HG03039 (cell line): ENCODE data around the gene MAP3K20.
"Not testable (repeated sequence)": the region's sequence is repeated elsewhere in the genome, so short reads cannot be mapped to it uniquely, and the experiment has no call there.

Source experiments
- ATAC-seq: cut with Tn5 transposase; IDR thresholded peaks from one replicate; pipeline ENCODE4 v1.9.1; 2021; ENCODE audit warnings: mild to moderate bottlenecking, moderate library complexity; ENCODE audit not compliant: unreplicated experiment

Gene MAP3K20

DNA sequence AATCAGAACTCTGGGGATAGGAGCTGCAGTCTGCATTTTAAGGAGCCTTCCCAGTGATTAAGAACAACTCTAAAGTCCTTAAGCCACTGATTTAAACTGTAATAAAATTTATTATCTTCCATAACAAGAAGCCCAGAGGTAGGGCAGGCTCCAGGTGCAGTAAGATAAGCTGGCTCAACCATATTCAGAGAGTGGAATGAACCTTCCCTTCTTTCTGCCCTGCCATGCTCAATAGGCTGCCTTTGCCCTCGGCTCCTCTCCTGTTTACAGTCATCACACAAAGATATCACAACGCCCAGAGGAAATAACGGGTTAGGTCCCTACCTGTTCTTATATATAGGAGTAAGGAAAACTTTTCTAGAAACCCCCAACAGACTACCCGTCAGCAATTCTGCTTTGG, 188.5 kb downstream of the MAP3K20 start:
- no peak for ATAC-seq

GRCh38 chr2:173264603-173265366, 189.1 kb downstream of the MAP3K20 start:
- ATAC-seq: peak; percentile 93

- no peak for ATAC-seq
Measured at GRCh38 chr2:173271135-173271534, 195.5 kb downstream of the MAP3K20 start.

- no peak for ATAC-seq
Measured at GRCh38 chr2:173271825-173272224, 196.2 kb downstream of the MAP3K20 start.

DNA sequence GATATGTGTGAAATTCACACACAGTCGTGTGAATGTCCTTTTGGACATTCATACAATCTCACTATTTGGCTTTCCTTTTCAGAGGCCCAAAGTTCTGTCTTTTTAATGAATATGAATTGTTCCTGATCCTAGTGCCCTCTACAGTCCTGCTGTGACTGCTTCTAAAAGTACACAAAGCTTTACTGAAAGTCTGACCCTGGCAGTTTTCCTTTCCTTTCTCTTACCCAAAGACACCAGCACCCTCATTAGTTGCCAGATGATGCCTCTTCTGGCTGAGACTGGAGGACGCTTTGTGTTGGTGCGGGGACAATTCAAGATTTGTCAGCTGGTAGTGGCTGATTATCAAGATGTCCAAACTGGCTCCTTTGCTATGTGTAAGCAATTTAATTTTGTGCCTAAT, 197.2 kb downstream of the MAP3K20 start:
- ATAC-seq: no peak

GRCh38 chr2:173278794-173279526, 203.3 kb downstream of the MAP3K20 start:
- no peak for ATAC-seq

DNA sequence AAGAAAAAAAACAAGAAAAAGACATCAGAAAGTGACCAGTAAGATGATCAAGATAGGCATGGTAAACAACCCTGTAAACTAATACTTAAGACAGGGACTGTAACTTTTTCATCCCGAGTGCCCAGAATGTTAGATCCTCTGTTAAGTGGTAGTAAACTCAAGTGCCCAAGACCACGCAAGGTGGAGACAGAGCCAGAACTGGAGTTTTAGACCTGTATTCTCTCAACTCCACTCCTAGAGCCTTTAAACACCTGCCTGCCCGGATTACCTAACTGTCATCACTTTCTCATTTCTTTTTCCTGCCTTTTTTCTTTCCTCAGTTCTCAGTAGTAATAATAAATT, 203.9 kb downstream of the MAP3K20 start:
- ATAC-seq: no peak

DNA sequence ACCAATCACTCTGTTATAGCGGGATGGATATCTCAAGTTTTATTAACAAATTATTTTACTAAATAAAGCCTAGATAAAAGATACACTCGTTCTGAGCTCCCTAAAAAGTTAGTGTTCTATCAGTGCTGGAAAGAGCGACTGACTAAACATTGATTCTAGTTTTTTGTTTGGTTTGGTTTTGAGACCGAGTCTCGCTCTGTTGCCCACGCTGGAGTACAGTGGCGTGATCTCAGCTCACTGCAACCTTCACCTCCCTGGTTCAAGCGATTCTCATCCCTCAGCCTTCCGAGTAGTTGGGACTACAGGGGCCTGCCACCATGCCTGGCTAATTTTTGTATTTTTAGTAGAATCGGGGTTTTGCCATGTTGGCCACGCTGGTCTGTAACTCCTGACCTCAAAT, 205.2 kb downstream of the MAP3K20 start:
- ATAC-seq: no peak

GRCh38 chr2:173281898-173282297, 206.3 kb downstream of the MAP3K20 start:
- not testable (repeated sequence) for ATAC-seq

DNA sequence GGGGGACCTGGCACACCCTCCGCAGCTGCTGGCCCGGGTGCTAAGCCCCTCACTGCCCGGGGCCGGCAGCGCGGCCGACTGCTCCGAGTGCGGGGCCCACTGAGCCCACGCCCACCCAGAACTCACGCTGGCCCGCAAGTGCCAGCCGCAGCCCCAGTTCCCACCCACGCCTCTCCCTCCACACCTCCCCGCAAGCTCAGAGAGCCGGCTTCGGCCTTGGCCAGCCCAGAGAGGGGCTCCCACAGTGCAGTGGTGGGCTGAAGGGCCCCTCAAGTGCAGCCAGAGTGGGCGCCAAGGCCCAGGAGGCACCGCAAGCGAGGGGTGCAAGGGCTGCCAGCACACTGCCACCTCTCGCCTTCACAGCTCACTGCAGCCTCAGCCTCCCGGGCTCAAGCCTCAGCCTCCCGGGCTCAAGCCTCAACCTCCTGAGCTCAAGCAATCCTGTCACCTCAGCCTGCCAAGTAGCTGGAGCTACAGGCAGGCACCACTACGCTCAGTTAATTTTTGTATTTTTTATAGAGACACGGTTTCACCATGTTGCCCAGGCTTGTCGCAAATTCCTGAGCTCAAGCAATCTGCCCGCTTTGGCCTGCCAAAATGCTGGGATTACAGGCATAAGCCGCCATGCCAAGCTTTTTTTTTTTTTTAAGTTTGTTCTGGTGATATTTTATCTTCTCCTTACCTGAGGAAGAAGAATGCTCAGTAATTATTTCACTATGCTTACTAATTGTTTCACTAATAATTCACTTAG, 207.3 kb downstream of the MAP3K20 start:
- no peak for ATAC-seq

- ATAC-seq: peak; percentile 67
Measured at GRCh38 chr2:173286153-173286809, 210.6 kb downstream of the MAP3K20 start.

DNA sequence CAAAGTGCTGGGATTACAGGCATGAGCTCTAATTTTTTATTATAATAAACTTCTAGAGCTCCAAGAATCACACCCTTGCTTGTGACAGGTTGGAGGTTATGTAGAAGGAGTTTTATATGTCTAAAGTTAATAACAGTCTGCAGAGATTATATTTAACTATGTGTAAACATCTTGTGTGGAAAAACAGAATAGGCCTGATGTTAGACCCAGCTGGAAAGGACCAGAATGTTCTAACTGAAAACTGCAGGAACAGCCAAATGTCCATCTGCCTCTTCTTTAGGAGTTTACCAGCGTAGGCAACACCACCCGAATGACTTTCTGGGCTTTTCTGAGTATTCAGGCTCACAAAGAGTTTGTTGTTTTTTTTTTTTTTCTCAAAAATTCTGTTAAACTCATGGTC, 211.9 kb downstream of the MAP3K20 start:
- ATAC-seq: no peak

DNA sequence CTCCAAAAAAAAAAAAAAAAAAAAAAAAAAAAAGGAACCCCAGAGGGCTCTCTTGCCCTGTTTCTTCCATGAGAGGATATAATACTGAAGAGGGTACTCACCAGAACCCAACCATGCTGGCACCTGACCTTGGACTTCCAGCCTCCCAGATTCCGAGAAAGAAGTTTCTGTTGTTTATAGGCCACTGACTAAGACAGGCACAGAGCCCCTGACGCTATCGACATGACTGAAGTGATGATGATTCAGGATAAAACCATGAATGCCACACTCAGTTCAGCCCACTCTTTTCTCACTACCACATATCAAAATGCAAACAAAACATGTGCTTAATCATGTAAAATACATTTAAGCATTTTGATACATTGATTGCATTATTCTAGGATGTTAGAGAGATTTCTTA, 212.9 kb downstream of the MAP3K20 start:
- ATAC-seq: no peak

- ATAC-seq: no peak
Measured at GRCh38 chr2:173290046-173290445, 214.4 kb downstream of the MAP3K20 start.

- no peak for ATAC-seq
Measured at GRCh38 chr2:173290518-173290917, 214.9 kb downstream of the MAP3K20 start.

DNA sequence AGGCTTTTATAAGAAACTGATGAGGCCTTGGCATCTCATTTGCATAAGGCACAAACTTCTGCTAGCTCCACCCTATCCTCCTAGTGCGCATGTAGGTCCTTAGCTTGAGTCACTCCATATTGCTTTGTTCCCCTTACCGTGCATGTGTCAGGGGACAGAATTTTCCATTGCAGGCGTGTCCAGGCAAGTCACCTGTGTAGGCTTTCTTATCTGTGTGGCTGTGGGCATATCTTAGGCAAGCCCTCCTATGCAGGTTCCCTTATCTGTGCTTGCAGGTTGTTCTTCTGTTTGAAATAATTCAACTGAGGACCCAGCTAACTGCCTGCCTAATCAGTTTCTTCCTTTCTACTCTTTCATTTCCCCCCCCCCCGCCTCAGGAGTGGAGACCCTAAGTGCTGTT, 215.8 kb downstream of the MAP3K20 start:
- no peak for ATAC-seq

DNA sequence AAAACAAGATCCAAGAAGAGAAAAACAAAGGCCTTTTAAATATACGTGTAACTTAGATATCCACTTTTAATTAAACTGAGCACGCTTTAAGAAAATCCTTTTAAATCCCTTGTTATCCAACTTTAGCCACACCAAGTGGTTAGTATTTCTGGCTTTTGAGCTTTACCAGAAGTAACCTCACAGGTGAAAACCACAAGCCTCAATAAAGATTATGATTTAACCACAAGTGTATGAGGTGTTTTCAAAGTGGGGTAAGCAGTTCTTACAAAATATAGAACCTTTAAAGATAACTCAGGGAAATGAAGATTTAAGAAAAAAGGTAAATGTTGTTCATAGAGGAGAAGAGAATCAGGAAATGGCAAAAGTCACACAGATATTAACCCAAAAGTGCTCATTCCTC, 220.6 kb downstream of the MAP3K20 start:
- ATAC-seq: no peak

- ATAC-seq: no peak
Measured at GRCh38 chr2:173298536-173299097, 223.0 kb downstream of the MAP3K20 start.

DNA sequence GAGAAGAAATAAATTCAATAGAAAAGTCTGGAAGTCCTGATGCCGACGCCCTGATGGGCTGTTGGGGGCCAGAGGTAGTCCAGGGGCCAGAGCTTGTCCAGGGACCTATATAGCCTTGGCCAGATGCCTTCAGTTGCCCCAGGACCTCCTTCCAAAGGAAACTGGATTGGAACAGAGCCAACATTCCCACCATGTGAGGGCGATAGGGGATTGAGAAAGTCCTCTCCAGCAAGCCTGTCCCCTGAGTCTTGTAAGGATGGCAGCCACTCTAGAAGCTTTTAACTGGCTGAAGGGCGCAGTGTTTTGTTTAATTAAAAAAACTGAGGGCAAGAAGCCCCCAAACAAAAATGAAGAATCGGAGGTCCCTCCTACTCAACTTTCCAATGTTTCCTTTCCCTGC, 224.1 kb downstream of the MAP3K20 start:
- no peak for ATAC-seq

- ATAC-seq: no peak
Measured at GRCh38 chr2:173300458-173300857, 224.8 kb downstream of the MAP3K20 start.

DNA sequence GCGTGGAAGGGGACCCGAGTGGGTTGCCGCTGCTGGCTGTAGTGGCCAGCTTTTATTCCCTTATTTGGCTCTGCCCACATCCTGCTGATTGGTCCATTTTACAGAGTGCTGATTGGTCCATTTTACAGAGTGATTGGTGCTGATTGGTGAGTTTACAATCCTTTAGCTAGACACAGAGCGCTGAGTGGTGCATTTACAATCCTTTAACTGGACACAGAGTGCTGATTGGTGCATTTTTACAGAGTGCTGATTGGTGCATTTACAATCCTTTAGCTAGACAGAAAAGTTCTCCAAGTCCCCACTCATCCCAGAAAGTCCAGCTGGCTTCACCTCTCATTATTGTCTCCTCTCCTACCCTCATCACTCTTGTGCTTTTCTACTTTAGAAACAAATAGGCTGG, 225.9 kb downstream of the MAP3K20 start:
- ATAC-seq: not testable (repeated sequence)
